Memory B cell (primary cell): ENCODE results near the gene KLHL8.

ENCODE experiments used
- ATAC-seq: fragments of 150-1000 bp; cut with Tn5 transposase; 2 replicates; pipeline ENCODE4 v1.10.0; 2021; ENCODE audit warnings: low read depth, mild to moderate bottlenecking, moderate library complexity
- DNase-seq, 2 donors: peaks; one replicate each; pipeline ENCODE4 v3.0.0; 2022; ENCODE audit warnings: low spot score in 2 of 2
- H3K27ac Mint-ChIP-seq: one replicate; pipeline ENCODE4 v1.8.0; 2022; ENCODE audit warnings: mild to moderate bottlenecking, moderate library complexity, mixed read lengths
- H3K27me3 Mint-ChIP-seq: one replicate; pipeline ENCODE4 v1.8.0; 2022; ENCODE audit warnings: mixed read lengths
- H3K36me3 Mint-ChIP-seq: one replicate; pipeline ENCODE4 v1.8.0; 2022; ENCODE audit warnings: mild to moderate bottlenecking, mixed read lengths
- H3K4me1 Mint-ChIP-seq: one replicate; pipeline ENCODE4 v1.8.0; 2022; ENCODE audit warnings: mixed read lengths
- H3K4me3 Mint-ChIP-seq: one replicate; pipeline ENCODE4 v1.8.0; 2022; ENCODE audit warnings: mild to moderate bottlenecking, moderate library complexity, mixed read lengths
- H3K9me3 Mint-ChIP-seq: one replicate; pipeline ENCODE4 v1.8.0; 2022; ENCODE audit warnings: mixed read lengths

KLHL8 gene

GRCh38 chr4:87216469-87216868 lies 3.9 kb downstream of the KLHL8 start:
- no peaks in the 10 kb centered on the region for H3K27me3 Mint-ChIP-seq
- H3K4me1 Mint-ChIP-seq = peaks cover 8% of the 10 kb centered on the region
- no peaks in the 10 kb centered on the region for H3K36me3 Mint-ChIP-seq
- no peaks in the 10 kb centered on the region for H3K9me3 Mint-ChIP-seq
- no peak overlapping the region for H3K27ac Mint-ChIP-seq
- no peak overlapping the region for H3K4me3 Mint-ChIP-seq
- no peak for DNase-seq
- ATAC-seq = no peak

- Mint-ChIP-seq H3K36me3 (no peaks in the 10 kb centered on the region), H3K4me3 (no peak overlapping the region), H3K4me1 (peaks cover 10% of the 10 kb centered on the region)
Observed at GRCh38 chr4:87213421-87214075, 6.9 kb downstream of the KLHL8 start.

GRCh38 chr4:87211249-87211952 lies 9.0 kb downstream of the KLHL8 start:
- H3K27ac Mint-ChIP-seq = no peak overlapping the region
- DNase-seq = no peak
- no peak for ATAC-seq

More at GRCh38 chr4:87213421-87214075, 6.9 kb downstream of the KLHL8 start:
- DNase-seq (no peak), ATAC-seq (no peak)
- no peak overlapping the region for H3K27ac Mint-ChIP-seq
- no peaks in the 10 kb centered on the region for H3K27me3 Mint-ChIP-seq
- H3K9me3 Mint-ChIP-seq = no peaks in the 10 kb centered on the region

GRCh38 chr4:87209696-87210095 lies 10.7 kb downstream of the KLHL8 start:
- Mint-ChIP-seq H3K4me3 (peak overlapping the region; percentile 70), H3K9me3 (no peaks in the 10 kb centered on the region), H3K36me3 (peaks cover 7% of the 10 kb centered on the region), H3K27ac (peak overlapping the region; percentile 76), H3K27me3 (no peaks in the 10 kb centered on the region), H3K4me1 (peaks cover 11% of the 10 kb centered on the region)
- ATAC-seq = peak; percentile 93
- peak; percentile 26 to 30 for DNase-seq

More at GRCh38 chr4:87211249-87211952, 9.0 kb downstream of the KLHL8 start:
- H3K4me1 Mint-ChIP-seq = peaks cover 7% of the 10 kb centered on the region
- no peaks in the 10 kb centered on the region for H3K9me3 Mint-ChIP-seq
- H3K4me3 Mint-ChIP-seq = no peak overlapping the region
- H3K27me3 Mint-ChIP-seq = no peaks in the 10 kb centered on the region
- H3K36me3 Mint-ChIP-seq = peaks cover 4% of the 10 kb centered on the region

GRCh38 chr4:87209182-87209581 lies 11.2 kb downstream of the KLHL8 start:
- H3K4me3 Mint-ChIP-seq = no peak overlapping the region
- H3K27ac Mint-ChIP-seq = peak overlapping the region; percentile 76
- ATAC-seq (peak; percentile 5), DNase-seq (no peak)
- H3K27me3 Mint-ChIP-seq = no peaks in the 10 kb centered on the region
- peaks cover 11% of the 10 kb centered on the region for H3K4me1 Mint-ChIP-seq
- H3K36me3 Mint-ChIP-seq = peaks cover 7% of the 10 kb centered on the region
- H3K9me3 Mint-ChIP-seq = no peaks in the 10 kb centered on the region

- H3K9me3 Mint-ChIP-seq = peaks cover 7% of the 10 kb centered on the region
- no peak for DNase-seq
- no peak for ATAC-seq
- H3K4me3 Mint-ChIP-seq = no peak overlapping the region
- no peaks in the 10 kb centered on the region for H3K27me3 Mint-ChIP-seq
- H3K4me1 Mint-ChIP-seq = peaks cover 15% of the 10 kb centered on the region
- peaks cover 17% of the 10 kb centered on the region for H3K36me3 Mint-ChIP-seq
- H3K27ac Mint-ChIP-seq = no peak overlapping the region
Observed at GRCh38 chr4:87204559-87204958, 15.9 kb downstream of the KLHL8 start.

GRCh38 chr4:87196927-87197326 lies 23.5 kb downstream of the KLHL8 start:
- Mint-ChIP-seq H3K4me1 (peaks cover 18% of the 10 kb centered on the region), H3K27me3 (no peaks in the 10 kb centered on the region), H3K9me3 (no peaks in the 10 kb centered on the region), H3K36me3 (peaks cover 3% of the 10 kb centered on the region), H3K4me3 (no peak overlapping the region), H3K27ac (no peak overlapping the region)
- DNase-seq = no peak
- ATAC-seq = no peak

- H3K27me3 Mint-ChIP-seq = no peaks in the 10 kb centered on the region
- no peaks in the 10 kb centered on the region for H3K9me3 Mint-ChIP-seq
- H3K27ac Mint-ChIP-seq = no peak overlapping the region
- peaks cover 16% of the 10 kb centered on the region for H3K4me1 Mint-ChIP-seq
- H3K36me3 Mint-ChIP-seq = peaks cover 5% of the 10 kb centered on the region
- no peak for DNase-seq
- ATAC-seq = no peak
- no peak overlapping the region for H3K4me3 Mint-ChIP-seq
Observed at GRCh38 chr4:87196146-87196545, 24.3 kb downstream of the KLHL8 start.

GRCh38 chr4:87193958-87194675 lies 26.3 kb downstream of the KLHL8 start:
- no peaks in the 10 kb centered on the region for H3K9me3 Mint-ChIP-seq
- no peak overlapping the region for H3K4me3 Mint-ChIP-seq
- ATAC-seq = no peak
- no peak for DNase-seq
- H3K27ac Mint-ChIP-seq = no peak overlapping the region
- H3K27me3 Mint-ChIP-seq = no peaks in the 10 kb centered on the region
- H3K4me1 Mint-ChIP-seq = peaks cover 9% of the 10 kb centered on the region
- H3K36me3 Mint-ChIP-seq = peaks cover 4% of the 10 kb centered on the region

GRCh38 chr4:87192145-87192919 lies 28.1 kb downstream of the KLHL8 start:
- no peaks in the 10 kb centered on the region for H3K27me3 Mint-ChIP-seq
- H3K4me3 Mint-ChIP-seq = no peak overlapping the region
- no peaks in the 10 kb centered on the region for H3K9me3 Mint-ChIP-seq
- H3K4me1 Mint-ChIP-seq = peaks cover 2% of the 10 kb centered on the region
- DNase-seq (no peak), ATAC-seq (no peak)
- no peak overlapping the region for H3K27ac Mint-ChIP-seq
- H3K36me3 Mint-ChIP-seq = peaks cover 4% of the 10 kb centered on the region

- H3K27ac Mint-ChIP-seq = no peak overlapping the region
- no peak overlapping the region for H3K4me3 Mint-ChIP-seq
- H3K4me1 Mint-ChIP-seq = no peaks in the 10 kb centered on the region
- no peak for DNase-seq
- ATAC-seq = no peak
- H3K36me3 Mint-ChIP-seq = peaks cover 3% of the 10 kb centered on the region
- H3K27me3 Mint-ChIP-seq = no peaks in the 10 kb centered on the region
- no peaks in the 10 kb centered on the region for H3K9me3 Mint-ChIP-seq
Observed at GRCh38 chr4:87188932-87189331, 31.5 kb downstream of the KLHL8 start.

- DNase-seq (no peak), ATAC-seq (no peak)
- Mint-ChIP-seq H3K27ac (no peak overlapping the region), H3K4me3 (no peak overlapping the region), H3K4me1 (no peaks in the 10 kb centered on the region), H3K9me3 (no peaks in the 10 kb centered on the region), H3K36me3 (peaks cover 3% of the 10 kb centered on the region), H3K27me3 (no peaks in the 10 kb centered on the region)
Observed at GRCh38 chr4:87188048-87188447, 32.4 kb downstream of the KLHL8 start.

- Mint-ChIP-seq H3K27ac (no peak overlapping the region), H3K4me1 (no peaks in the 10 kb centered on the region), H3K4me3 (no peak overlapping the region), H3K36me3 (no peaks in the 10 kb centered on the region), H3K9me3 (no peaks in the 10 kb centered on the region), H3K27me3 (no peaks in the 10 kb centered on the region)
- DNase-seq (no peak), ATAC-seq (no peak)
Observed at GRCh38 chr4:87185146-87185870, 35.1 kb downstream of the KLHL8 start.
